IMR-90 (cell line): ENCODE measurements around the gene SLCO3A1.

Experiments used
- MAFK ChIP-seq: IDR thresholded peaks from 2 replicates; pipeline ENCODE4 v1.6.1; 2012; ENCODE audit warnings: low read depth, low read length, improper control_type of control experiment
- POLR2A ChIP-seq: IDR thresholded peaks from 2 replicates; pipeline ENCODE4 v1.6.1; 2012; ENCODE audit warnings: mild to moderate bottlenecking, low read depth, low read length
- RFX5 ChIP-seq: IDR thresholded peaks from 2 replicates; pipeline ENCODE4 v1.8.0; 2012; ENCODE audit warnings: low read depth, mild to moderate bottlenecking, low read length, moderate library complexity
- USF2 ChIP-seq: fragments of 150-350 bp; IDR thresholded peaks from 2 replicates; pipeline ENCODE4 v1.6.1; 2017; ENCODE audit warnings: mild to moderate bottlenecking, antibody characterized with exemption, low read length, low read depth

GRCh38 chr15:91853948-91854638 lies 585 bp downstream of the SLCO3A1 start:
- TF ChIP-seq USF2 = no peak
- no peak for TF ChIP-seq RFX5
- TF ChIP-seq MAFK = no peak
- TF ChIP-seq POLR2A = no peak
